ENCODE measurements around the gene CGB8.
A peak's percentile ranks its signal among the peaks of the same experiment; 100 is the strongest.

DNA sequence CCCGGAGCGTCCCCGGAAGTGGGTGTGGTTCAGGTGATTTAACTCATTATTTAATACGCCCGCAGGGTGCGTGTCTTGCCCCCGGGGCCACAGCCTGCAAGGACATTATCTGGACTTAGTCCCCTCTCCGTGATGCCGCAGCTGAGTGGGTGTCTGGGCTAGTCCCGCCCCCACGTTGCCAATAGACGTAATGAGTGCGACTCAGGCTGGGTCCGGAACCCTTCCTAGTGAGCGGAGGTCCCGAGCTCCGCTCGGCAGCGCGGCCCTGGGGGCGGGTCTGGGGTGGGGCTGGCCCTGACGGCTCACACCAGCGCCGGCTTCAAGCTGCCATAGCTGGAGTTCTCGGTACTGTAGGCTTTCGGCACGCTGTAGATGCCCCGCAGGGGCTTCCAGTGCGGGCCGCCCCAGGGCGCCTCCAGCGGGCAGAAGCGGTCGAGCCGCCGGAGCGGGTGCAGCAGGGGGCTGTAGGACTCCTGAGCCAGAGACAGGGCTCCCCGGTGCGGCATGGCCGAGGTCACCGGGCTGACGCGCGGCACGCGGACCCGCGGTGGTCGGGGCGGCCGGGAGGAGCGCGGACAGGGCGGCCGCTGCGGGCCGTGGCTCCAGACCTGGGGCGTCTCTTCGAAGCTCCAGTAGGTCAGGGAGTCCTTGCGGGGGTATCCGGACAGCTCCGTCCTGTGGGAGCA is 31.1 kb downstream of the CGB8 start:
- TF ChIP-seq, protein P1, sequence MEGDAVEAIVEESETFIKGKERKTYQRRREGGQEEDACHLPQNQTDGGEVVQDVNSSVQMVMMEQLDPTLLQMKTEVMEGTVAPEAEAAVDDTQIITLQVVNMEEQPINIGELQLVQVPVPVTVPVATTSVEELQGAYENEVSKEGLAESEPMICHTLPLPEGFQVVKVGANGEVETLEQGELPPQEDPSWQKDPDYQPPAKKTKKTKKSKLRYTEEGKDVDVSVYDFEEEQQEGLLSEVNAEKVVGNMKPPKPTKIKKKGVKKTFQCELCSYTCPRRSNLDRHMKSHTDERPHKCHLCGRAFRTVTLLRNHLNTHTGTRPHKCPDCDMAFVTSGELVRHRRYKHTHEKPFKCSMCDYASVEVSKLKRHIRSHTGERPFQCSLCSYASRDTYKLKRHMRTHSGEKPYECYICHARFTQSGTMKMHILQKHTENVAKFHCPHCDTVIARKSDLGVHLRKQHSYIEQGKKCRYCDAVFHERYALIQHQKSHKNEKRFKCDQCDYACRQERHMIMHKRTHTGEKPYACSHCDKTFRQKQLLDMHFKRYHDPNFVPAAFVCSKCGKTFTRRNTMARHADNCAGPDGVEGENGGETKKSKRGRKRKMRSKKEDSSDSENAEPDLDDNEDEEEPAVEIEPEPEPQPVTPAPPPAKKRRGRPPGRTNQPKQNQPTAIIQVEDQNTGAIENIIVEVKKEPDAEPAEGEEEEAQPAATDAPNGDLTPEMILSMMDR (IDR thresholded peaks at IDR 0.05): peak in 2 of 4 experiments; percentile 37 to 38
- no peak for TF ChIP-seq POLR2A (IDR thresholded peaks at IDR 0.05)
